Right atrium auricular region (tissue), 2 donors: ENCODE measurements around the gene CPLANE2. TPM values are rescaled to one million over a fixed set of nuclear protein-coding genes. Genes with fewer than 3 reads are reported as not detected.
"Not testable (repeated sequence)": the region's sequence is repeated elsewhere in the genome, so short reads cannot be mapped to it uniquely, and the experiment has no call there.

Experiments used
- DNase-seq: peaks from one replicate; pipeline ENCODE4 v3.0.0-alpha.2; 2019; ENCODE audit warnings: low spot score
- H3K27ac ChIP-seq, 2 donors: fragments of 200-600 bp; sonication (generic); 1 replicate in 1 of 2; 2 replicates in 1 of 2; pipeline ENCODE4 v1.5.1; 2016 to 2019
- H3K27me3 ChIP-seq, 2 donors: fragments of 200-600 bp; sonication (generic); one replicate each; pipeline versions ENCODE4 v1.5.1 to v1.6.0; 2017 to 2019
- H3K36me3 ChIP-seq: fragments of 200-600 bp; sonication (generic); one replicate; pipeline ENCODE4 v1.5.1; 2016
- H3K4me1 ChIP-seq, 2 donors: fragments of 200-600 bp; sonication (generic); one replicate each; pipeline versions ENCODE4 v1.5.1 to v1.6.0; 2017 to 2019
- H3K4me3 ChIP-seq, 2 donors: fragments of 200-600 bp; sonication (generic); 1 replicate in 1 of 2; 2 replicates in 1 of 2; pipeline ENCODE4 v1.5.1; 2017 to 2019; ENCODE audit warnings: mild to moderate bottlenecking in 1 of 2, moderate library complexity in 1 of 2
- H3K9me3 ChIP-seq, 2 donors: fragments of 200-600 bp; sonication (generic); one replicate each; pipeline ENCODE4 v1.5.1; 2019
- total RNA-seq, 2 donors: library from RNA; depleted of rRNA; stranded (reverse); fragments of >200 nt; gene quantifications; one replicate each; pipeline ENCODE4 v1.1.0, GENCODE V29; 2016
- TF ChIP-seq, protein P1 (sequence below), 2 donors: fragments of 200-600 bp; sonication (generic); IDR thresholded peaks; one replicate each; pipeline ENCODE4 v1.5.1; 2019; ENCODE audit warnings: antibody characterized with exemption in 2 of 2

Gene CPLANE2
- total RNA-seq, 2 donors from 2014 or later: 4.4 to 5.0 TPM

DNA sequence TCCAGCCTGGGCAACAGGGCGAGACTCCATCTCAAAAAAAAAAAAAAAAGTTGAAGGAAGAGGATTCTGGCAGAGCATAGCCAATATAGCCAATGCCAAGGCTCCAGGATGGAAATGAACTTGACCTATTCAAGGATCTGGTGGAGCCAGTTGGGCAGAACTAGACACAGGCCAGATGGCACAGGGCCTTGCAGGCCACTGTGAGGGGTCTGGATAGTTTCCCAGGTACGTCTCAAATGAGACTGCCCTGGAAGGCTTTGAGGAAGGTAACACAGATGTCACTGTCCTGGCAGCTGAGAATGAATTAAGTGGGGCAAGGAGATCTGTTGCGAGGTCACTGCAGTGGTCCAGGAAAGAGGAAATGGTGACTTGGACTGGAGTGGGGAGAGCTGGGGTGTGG lies 12.5 kb downstream of the CPLANE2 start:
- TF ChIP-seq, protein P1, sequence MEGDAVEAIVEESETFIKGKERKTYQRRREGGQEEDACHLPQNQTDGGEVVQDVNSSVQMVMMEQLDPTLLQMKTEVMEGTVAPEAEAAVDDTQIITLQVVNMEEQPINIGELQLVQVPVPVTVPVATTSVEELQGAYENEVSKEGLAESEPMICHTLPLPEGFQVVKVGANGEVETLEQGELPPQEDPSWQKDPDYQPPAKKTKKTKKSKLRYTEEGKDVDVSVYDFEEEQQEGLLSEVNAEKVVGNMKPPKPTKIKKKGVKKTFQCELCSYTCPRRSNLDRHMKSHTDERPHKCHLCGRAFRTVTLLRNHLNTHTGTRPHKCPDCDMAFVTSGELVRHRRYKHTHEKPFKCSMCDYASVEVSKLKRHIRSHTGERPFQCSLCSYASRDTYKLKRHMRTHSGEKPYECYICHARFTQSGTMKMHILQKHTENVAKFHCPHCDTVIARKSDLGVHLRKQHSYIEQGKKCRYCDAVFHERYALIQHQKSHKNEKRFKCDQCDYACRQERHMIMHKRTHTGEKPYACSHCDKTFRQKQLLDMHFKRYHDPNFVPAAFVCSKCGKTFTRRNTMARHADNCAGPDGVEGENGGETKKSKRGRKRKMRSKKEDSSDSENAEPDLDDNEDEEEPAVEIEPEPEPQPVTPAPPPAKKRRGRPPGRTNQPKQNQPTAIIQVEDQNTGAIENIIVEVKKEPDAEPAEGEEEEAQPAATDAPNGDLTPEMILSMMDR (IDR thresholded peaks at IDR 0.05): no peak
- peaks cover 0 to 5% of the 10 kb centered on the region in 2 donors for H3K9me3 ChIP-seq
- DNase-seq: no peak
- H3K4me3 ChIP-seq: no peak overlapping the region
- H3K36me3 ChIP-seq: no peaks in the 10 kb centered on the region
- peaks cover 0 to 17% of the 10 kb centered on the region in 2 donors for H3K4me1 ChIP-seq
- no peaks in the 10 kb centered on the region for H3K27me3 ChIP-seq
- no peak overlapping the region for H3K27ac ChIP-seq

DNA sequence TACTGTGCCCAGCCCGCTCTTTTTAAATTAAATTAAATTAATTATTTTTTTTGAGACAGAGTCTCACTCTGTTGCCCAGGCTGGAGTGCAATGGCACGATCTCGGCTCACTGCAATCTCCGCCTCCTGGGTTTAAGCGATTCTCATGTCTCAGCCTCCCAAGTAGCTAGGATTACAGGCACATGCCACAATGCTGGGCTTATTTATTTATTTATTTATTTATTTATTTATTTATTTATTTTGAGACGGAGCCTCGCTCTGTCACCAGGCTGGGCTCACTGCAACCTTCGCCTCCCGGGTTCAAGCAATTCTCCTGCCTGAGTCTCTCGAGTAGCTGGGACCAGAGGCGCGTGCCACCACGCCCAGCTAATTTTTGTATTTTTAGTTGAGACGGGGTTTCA lies 14.3 kb downstream of the CPLANE2 start:
- H3K4me3 ChIP-seq, DNase-seq, H3K9me3 ChIP-seq, H3K36me3 ChIP-seq, H3K27ac ChIP-seq, H3K27me3 ChIP-seq: not testable (repeated sequence)
- H3K4me1 ChIP-seq: peaks cover 0 to 20% of the 10 kb centered on the region in 2 donors

DNA sequence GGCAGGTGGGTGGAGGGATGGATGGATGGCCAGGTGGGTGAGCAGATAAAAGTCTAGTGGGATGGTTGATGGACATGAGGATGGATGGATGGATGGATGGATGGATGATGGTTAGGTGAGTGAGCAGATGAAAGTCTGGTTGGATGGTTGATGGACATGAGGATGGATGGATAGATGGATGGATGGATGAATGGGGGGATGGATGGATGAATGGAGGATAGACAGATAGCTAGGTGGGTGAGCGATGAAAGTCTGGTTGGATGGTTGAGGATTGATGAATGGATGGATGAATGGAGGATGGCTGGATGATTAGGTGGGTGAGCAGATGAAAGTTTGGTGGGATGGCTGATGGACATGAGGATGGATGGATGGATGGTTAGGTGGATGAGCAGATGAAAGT lies 15.5 kb downstream of the CPLANE2 start:
- Histone ChIP-seq H3K4me3 (no peak overlapping the region), H3K27ac (no peak overlapping the region), H3K4me1 (peaks cover 0 to 17% of the 10 kb centered on the region in 2 donors), H3K9me3 (no peaks in the 10 kb centered on the region), H3K27me3 (no peaks in the 10 kb centered on the region), H3K36me3 (no peaks in the 10 kb centered on the region)
- TF ChIP-seq, protein P1 (IDR thresholded peaks at IDR 0.05): no peak
- no peak for DNase-seq

DNA sequence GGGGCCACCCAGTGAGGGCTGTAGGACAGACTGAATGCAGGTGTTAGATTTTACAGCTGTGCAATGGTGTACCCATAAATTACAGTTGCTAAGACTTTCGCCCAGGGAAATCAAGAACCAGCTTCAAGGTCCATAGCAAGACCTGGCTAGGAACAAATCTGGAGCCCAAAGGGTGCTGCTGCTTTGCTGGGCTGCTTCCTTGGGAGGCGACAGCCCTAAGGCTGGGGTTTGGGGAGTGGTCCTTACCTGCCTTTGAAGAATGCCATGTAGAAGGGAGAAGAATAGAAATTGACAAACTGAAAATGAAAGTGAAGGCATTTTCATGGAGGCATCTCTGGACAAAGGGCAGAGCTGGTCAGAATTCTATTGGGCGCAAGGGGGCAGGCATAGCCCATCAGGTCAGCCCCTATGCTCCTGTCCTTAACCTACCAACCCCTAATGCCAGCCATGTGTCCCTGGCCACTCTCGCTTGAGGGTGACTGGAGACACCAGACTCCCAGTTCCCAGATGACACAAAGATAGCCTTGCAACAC lies 16.9 kb downstream of the CPLANE2 start:
- TF ChIP-seq, protein P1 (IDR thresholded peaks at IDR 0.05): no peak
- no peaks in the 10 kb centered on the region for H3K27me3 ChIP-seq
- peaks cover 0 to 22% of the 10 kb centered on the region in 2 donors for H3K4me1 ChIP-seq
- H3K9me3 ChIP-seq: no peaks in the 10 kb centered on the region
- no peaks in the 10 kb centered on the region for H3K36me3 ChIP-seq
- H3K4me3 ChIP-seq: no peak overlapping the region
- no peak for DNase-seq
- H3K27ac ChIP-seq: no peak overlapping the region

DNA sequence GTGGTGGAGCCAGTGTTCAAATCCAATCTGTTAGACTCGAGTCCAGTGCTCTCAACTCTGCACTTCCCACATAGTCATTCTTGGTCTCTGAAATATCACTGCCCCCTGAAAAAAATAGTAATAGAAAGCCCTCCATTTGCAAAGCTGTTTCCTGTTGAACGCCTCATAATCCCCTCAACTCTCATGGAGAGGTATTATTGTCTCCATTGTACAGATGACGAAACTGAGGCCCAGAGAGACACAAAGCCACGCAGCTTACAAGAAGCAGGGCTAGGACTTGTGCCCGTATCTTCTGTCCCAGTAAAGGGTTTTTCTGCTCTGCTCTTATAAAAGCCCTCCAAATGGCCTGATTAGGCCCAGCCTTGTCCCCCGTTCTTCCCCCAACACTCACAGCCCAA lies 18.3 kb downstream of the CPLANE2 start:
- Histone ChIP-seq H3K4me1 (peaks cover 0 to 22% of the 10 kb centered on the region in 2 donors), H3K4me3 (no peak overlapping the region), H3K27ac (no peak overlapping the region), H3K27me3 (no peaks in the 10 kb centered on the region), H3K36me3 (no peaks in the 10 kb centered on the region), H3K9me3 (no peaks in the 10 kb centered on the region)
- DNase-seq: no peak
- TF ChIP-seq, protein P1 (IDR thresholded peaks at IDR 0.05): no peak

DNA sequence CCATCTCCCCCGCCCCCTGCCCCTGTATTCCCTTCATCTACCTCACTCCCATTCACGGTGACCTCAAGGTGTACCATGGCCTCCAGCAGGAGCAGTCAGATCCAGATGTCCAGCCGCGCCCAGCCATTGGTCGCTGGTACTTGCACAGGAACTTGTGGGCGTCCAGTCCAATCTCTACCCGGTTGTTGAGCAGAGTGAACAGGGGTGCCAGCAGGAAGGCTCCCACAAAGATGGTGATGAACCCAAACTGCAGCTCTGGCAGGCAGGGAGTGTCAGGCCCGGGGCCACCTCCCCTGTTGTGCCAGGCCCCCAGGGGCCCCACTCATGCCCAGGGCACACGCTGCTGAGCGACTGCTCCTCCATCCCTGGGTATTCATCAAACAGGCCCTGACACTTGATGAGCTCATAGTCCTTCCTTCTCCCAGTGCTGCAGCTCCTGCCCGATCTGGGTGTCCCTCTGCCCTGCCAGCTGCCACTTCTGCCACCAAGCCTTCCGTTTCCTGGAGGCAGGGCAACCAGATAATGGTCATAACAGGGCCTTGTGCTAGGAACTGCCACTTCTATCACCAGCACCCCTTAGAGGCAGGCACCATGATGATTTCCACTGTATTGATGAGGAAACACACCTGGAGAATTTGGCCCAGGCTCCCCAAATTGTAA lies 18.8 kb downstream of the CPLANE2 start:
- no peaks in the 10 kb centered on the region for H3K27me3 ChIP-seq
- TF ChIP-seq, protein P1 (IDR thresholded peaks at IDR 0.05): no peak
- peak overlapping the region; percentile 52 to 68 for H3K27ac ChIP-seq
- no peaks in the 10 kb centered on the region for H3K36me3 ChIP-seq
- H3K9me3 ChIP-seq: no peaks in the 10 kb centered on the region
- no peak for DNase-seq
- peaks cover 0 to 22% of the 10 kb centered on the region in 2 donors for H3K4me1 ChIP-seq
- H3K4me3 ChIP-seq: peak overlapping the region; percentile 4 to 58
